Heart left ventricle (tissue), 16 donors: ENCODE results near the gene PARS2. TPM values are rescaled to one million over a fixed set of nuclear protein-coding genes. Genes with fewer than 3 reads are reported as not detected.
A peak's percentile ranks its signal among the peaks of the same experiment; 100 is the strongest.

ENCODE experiments used
- ATAC-seq, 4 donors: fragments of 200-7000 bp; cut with Tn5 transposase; one replicate each; pipeline ENCODE4 v1.9.1; 2020 to 2022; ENCODE audit warnings: moderate library complexity in 4 of 4, mild to moderate bottlenecking in 3 of 4, moderate number of reproducible peaks in 1 of 4
- DNase-seq, 5 donors: peaks; one replicate each; pipeline ENCODE4 v3.0.0-alpha.2; 2020
- H3K27ac ChIP-seq, 12 donors: fragments of 200-600 bp; sonication (generic) in 4 of 12; one replicate each; pipeline versions ENCODE4 v1.5.0 to v1.8.0; 2016 to 2022; ENCODE audit warnings: mild to moderate bottlenecking in 2 of 12
- H3K27me3 ChIP-seq, 9 donors: fragments of 200-600 bp; sonication (generic) in 2 of 9; one replicate each; pipeline versions ENCODE4 v1.5.1 to v1.8.0; 2016 to 2022; ENCODE audit warnings: mild to moderate bottlenecking in 3 of 9
- H3K36me3 ChIP-seq, 9 donors: fragments of 200-600 bp; sonication (generic) in 2 of 9; one replicate each; pipeline versions ENCODE4 v1.5.0 to v1.8.0; 2018 to 2022; ENCODE audit warnings: mild to moderate bottlenecking in 2 of 9
- H3K4me1 ChIP-seq, 12 donors: fragments of 200-600 bp; sonication (generic) in 4 of 12; one replicate each; pipeline versions ENCODE4 v1.5.0 to v1.8.0; 2016 to 2022; ENCODE audit warnings: mild to moderate bottlenecking in 3 of 12
- H3K4me3 ChIP-seq, 12 donors: fragments of 200-600 bp; sonication (generic) in 4 of 12; one replicate each; pipeline versions ENCODE4 v1.5.0 to v1.8.0; 2017 to 2022; ENCODE audit warnings: mild to moderate bottlenecking in 9 of 12, moderate library complexity in 4 of 12
- H3K9me3 ChIP-seq, 12 donors: fragments of 200-600 bp; sonication (generic) in 4 of 12; one replicate each; pipeline versions ENCODE4 v1.5.0 to v1.8.0; 2016 to 2022; ENCODE audit warnings: mild to moderate bottlenecking in 1 of 12
- CTCF ChIP-seq, 12 donors: fragments of 200-600 bp; sonication (generic) in 4 of 12; IDR thresholded peaks; one replicate each; pipeline versions ENCODE4 v1.5.0 to v1.8.0; 2018 to 2022; ENCODE audit warnings: antibody characterized with exemption in 12 of 12, mild to moderate bottlenecking in 5 of 12
- POLR2A ChIP-seq, 2 donors: fragments of 450-650 bp; IDR thresholded peaks; one replicate each; pipeline ENCODE4 v1.6.1; 2017; ENCODE audit warnings: antibody characterized with exemption in 2 of 2, mild to moderate bottlenecking in 2 of 2, moderate library complexity in 2 of 2
- WGBS, 4 donors: extraction: QIAGEN DNeasy Blood & Tissue Kit in 2 of 4; methylation state at CpG; one replicate each; pipeline versions ENCODE4 v1.1.5 to v1.1.7; 2013 to 2018; 5-methylcytosine and 5-hydroxymethylcytosine counted together
- intact Hi-C, 10 donors: fragments of 100-400 bp; cut with DNase I; formaldehyde crosslinking; loops; one replicate each; pipeline versions ENCODE4 v1.11.1 to v1.14.2; 2022
- polyA plus RNA-seq, 2 donors: library from polyadenylated mRNA; stranded (reverse); fragments of 200-250 nt; gene quantifications; one replicate each; pipeline ENCODE4 v1.2.3, GENCODE V29; 2013
- total RNA-seq, 9 donors: library from RNA; depleted of rRNA in 2 of 9; stranded (reverse); fragments of >200 nt in 2 of 9; fragmentation: NEBNext Ultra II Directional in 3 of 9; extraction: Animal tissue kit (Norgen Biotek cat#: 25700) in 3 of 9; gene quantifications; one replicate each; pipeline versions ENCODE4 v1.1.0 to v1.2.4, GENCODE V29; 2016 to 2023
- donor health status: ischemic (EF 13 %, LVEDD 7.1; RV severe dilation, severe dysfunction).
- donor health status: healthy with polysubstance abuse.
- donor health status: DM: no; HTN: yes; CAD: no.
- donor health status: DM: no; HTN: no; CAD: no.
- donor health status: ischemic (EF 25% LVEDD 6.9; RV normal size, moderate dysfunction).
- donor health status: ischemic (EF 25% LVEDD 5.7; RV mildly dilated, moderate dysfunction).
- donor health status: healthy.
- donor health status: DM: yes; HTN: yes; CAD: no.
- donor health status: ischemic (EF 35%, LVEDD 5.7; RV mildly dilated, moderate dysfunction).
- donor health status: nonischemic (EF 11% LVEDD 7.7; RV severe dilation, severe dysfunction).
- donor health status: DM: yes; HTN: yes; CAD: no.
- donor health status: PGD.
- donor health status: ischemic (EF 29% LVEDD 5.4; RV normal size, mild dysfunction).
- donor health status: nonischemic (EF 23%, LVEDD 6.1; RV moderate dilation, normal function).

The PARS2 gene
- total and polyA plus RNA-seq, 11 donors = 1.7 to 7.7 (median 4.7) TPM

GRCh38 chr1:54784066-54784465 is 19.7 kb upstream of the PARS2 start:
- Histone ChIP-seq H3K4me1 (peaks cover 0 to 7% (median 0%) of the 10 kb centered on the region in 12 donors), H3K27ac (no peak overlapping the region), H3K36me3 (no peaks in the 10 kb centered on the region), H3K27me3 (peaks cover 0 to 48% (median 7%) of the 10 kb centered on the region in 9 donors), H3K9me3 (no peaks in the 10 kb centered on the region), H3K4me3 (no peak overlapping the region)
- 59 to 87% (median 73%) methylated on average over 2 of the region's 2 CpGs for WGBS, 4 donors
- intact Hi-C loops = loop anchor here in 1 of 10 donors (10.0 kb wide), 1 partner anchor 269 kb away; no protein-coding TSS in a partner anchor
- DNase-seq (no peak), ATAC-seq (no peak)
- no peak for TF ChIP-seq CTCF (IDR thresholded peaks at IDR 0.05)
- TF ChIP-seq POLR2A (IDR thresholded peaks at IDR 0.05) = no peak

- no peaks in the 10 kb centered on the region for H3K36me3 ChIP-seq
- H3K27me3 ChIP-seq = peaks cover 0 to 46% (median 7%) of the 10 kb centered on the region in 9 donors
- DNase-seq = no peak
- TF ChIP-seq POLR2A (IDR thresholded peaks at IDR 0.05) = no peak
- no peak for TF ChIP-seq CTCF (IDR thresholded peaks at IDR 0.05)
- H3K4me1 ChIP-seq = peaks cover 0 to 7% (median 0%) of the 10 kb centered on the region in 12 donors
- no peaks in the 10 kb centered on the region for H3K9me3 ChIP-seq
- no peak overlapping the region for H3K27ac ChIP-seq
- ATAC-seq = peak in 3 of 4 donors; percentile 36 to 68 (median 55)
- intact Hi-C loops = loop anchor here in 1 of 10 donors (10.0 kb wide), 1 partner anchor 268 kb away; no protein-coding TSS in a partner anchor
- WGBS, 4 donors = 52 to 65% (median 60%) methylated on average over 2 of the region's 2 CpGs
- H3K4me3 ChIP-seq = no peak overlapping the region
Observed at GRCh38 chr1:54782588-54782987, 18.3 kb upstream of the PARS2 start.

GRCh38 chr1:54782156-54782555 is 17.8 kb upstream of the PARS2 start:
- intact Hi-C loops = loop anchor here in 1 of 10 donors (10.0 kb wide), 1 partner anchor 267 kb away; no protein-coding TSS in a partner anchor
- no peaks in the 10 kb centered on the region for H3K9me3 ChIP-seq
- ATAC-seq (no peak), DNase-seq (no peak)
- TF ChIP-seq CTCF (IDR thresholded peaks at IDR 0.05) (no peak), POLR2A (IDR thresholded peaks at IDR 0.05) (no peak)
- no peak overlapping the region for H3K27ac ChIP-seq
- H3K27me3 ChIP-seq = peaks cover 0 to 46% (median 7%) of the 10 kb centered on the region in 9 donors
- H3K4me1 ChIP-seq = peaks cover 0 to 8% (median 0%) of the 10 kb centered on the region in 12 donors
- 72 to 83% (median 79%) methylated on average over 3 to 6 of the region's 6 CpGs for WGBS, 4 donors
- no peak overlapping the region for H3K4me3 ChIP-seq
- no peaks in the 10 kb centered on the region for H3K36me3 ChIP-seq

GRCh38 chr1:54781023-54781723 is 16.9 kb upstream of the PARS2 start:
- peaks cover 0 to 41% (median 7%) of the 10 kb centered on the region in 9 donors for H3K27me3 ChIP-seq
- intact Hi-C loops = loop anchor here in 1 of 10 donors (10.0 kb wide), 1 partner anchor 266 kb away; no protein-coding TSS in a partner anchor
- DNase-seq (no peak), ATAC-seq (peak in 2 of 4 donors; percentile 33 to 35)
- H3K36me3 ChIP-seq = no peaks in the 10 kb centered on the region
- H3K4me3 ChIP-seq = no peak overlapping the region
- WGBS, 4 donors = 12 to 31% (median 22%) methylated on average over 16 to 74 of the region's 74 CpGs
- no peak overlapping the region for H3K27ac ChIP-seq
- peaks cover 0 to 18% (median 0%) of the 10 kb centered on the region in 12 donors for H3K4me1 ChIP-seq
- no peaks in the 10 kb centered on the region for H3K9me3 ChIP-seq
- no peak for TF ChIP-seq CTCF (IDR thresholded peaks at IDR 0.05)
